Body of pancreas (tissue), 4 donors: ENCODE data around the gene KDM4C. TPM values are rescaled to one million over a fixed set of nuclear protein-coding genes. Genes with fewer than 3 reads are reported as not detected.

ENCODE experiments used
- ATAC-seq: fragments of 150-250 bp; one replicate; pipeline ENCODE4 v1.9.1; 2016
- DNase-seq, 4 donors: peaks; one replicate each; pipeline ENCODE4 v3.0.0-alpha.2; 2019
- H3K27ac ChIP-seq, 4 donors: fragments of 200-600 bp; sonication (generic); 1 replicate in 3 of 4; 2 replicates in 1 of 4; pipeline versions ENCODE4 v1.5.1 to v1.6.1; 2016 to 2019; ENCODE audit warnings: mild to moderate bottlenecking in 1 of 4, mixed read lengths in 1 of 4, moderate library complexity in 1 of 4
- H3K27me3 ChIP-seq, 2 donors: fragments of 200-600 bp; sonication (generic); one replicate each; pipeline ENCODE4 v1.6.0; 2016; ENCODE audit warnings: mild to moderate bottlenecking in 1 of 2
- H3K36me3 ChIP-seq, 2 donors: fragments of 200-600 bp; sonication (generic); replicated peaks in 1 of 2; 2 replicates each; pipeline ENCODE4 v1.5.1; 2016; ENCODE audit warnings: low read depth in 2 of 2; ENCODE audit not compliant: insufficient read depth in 1 of 2
- H3K4me1 ChIP-seq: fragments of 200-600 bp; sonication (generic); one replicate; pipeline ENCODE4 v1.6.0; 2016
- H3K4me3 ChIP-seq, 2 donors: fragments of 200-600 bp; sonication (generic); 1 replicate in 1 of 2; 2 replicates in 1 of 2; pipeline ENCODE4 v1.5.1; 2016 to 2019
- H3K9me3 ChIP-seq, 3 donors: fragments of 200-600 bp; sonication (generic); 1 replicate in 2 of 3; 2 replicates in 1 of 3; pipeline ENCODE4 v1.5.1; 2016
- POLR2A ChIP-seq, 3 donors: fragments of 450-650 bp; IDR thresholded peaks; one replicate each; pipeline ENCODE4 v1.6.1; 2016; ENCODE audit warnings: antibody characterized with exemption in 3 of 3, mild to moderate bottlenecking in 2 of 3
- WGBS, 2 donors: methylation state at CpG; one replicate each; pipeline ENCODE4 v1.1.5; 2017; 5-methylcytosine and 5-hydroxymethylcytosine counted together
- intact Hi-C: fragments of 100-400 bp; cut with DNase I; formaldehyde crosslinking; loops from one replicate; pipeline ENCODE4 v1.15.1; 2023
- total RNA-seq, 2 donors: library from RNA; depleted of rRNA; stranded (reverse); fragments of >200 nt; gene quantifications; one replicate each; pipeline ENCODE4 v1.1.0, GENCODE V29; 2016
- TF ChIP-seq, protein P1 (sequence below), 7 experiments: fragments of 450-650 bp in 4 of 7; fragments of 200-600 bp in 3 of 7; sonication (generic) in 3 of 7; IDR thresholded peaks; one replicate each; pipeline ENCODE4 v1.5.1; 2016 to 2019; ENCODE audit warnings: antibody characterized with exemption in 7 of 7

The KDM4C gene
- total RNA-seq, 2 donors from 2014 or later: 40.5 to 48.5 TPM

DNA sequence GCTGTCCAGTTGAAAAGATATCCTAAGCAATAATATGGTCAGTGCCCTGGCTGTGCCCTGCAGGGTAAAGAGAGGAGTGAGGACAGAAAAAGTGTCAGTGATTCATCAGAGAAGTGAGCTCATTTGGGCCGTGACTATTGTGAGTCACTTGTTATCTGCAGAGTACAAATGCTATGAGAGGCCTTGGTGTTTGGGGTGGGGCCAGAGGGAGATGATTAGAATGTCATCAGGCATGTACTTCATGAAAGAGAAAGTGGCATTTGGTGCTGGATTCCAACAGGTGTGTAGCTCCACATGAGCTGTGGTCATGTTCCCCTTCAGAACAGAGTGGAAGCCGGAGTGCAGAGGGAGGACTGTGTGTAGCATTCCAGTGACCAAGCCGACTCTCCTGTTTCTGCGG lies 174.1 kb downstream of the KDM4C start:
- no peak overlapping the region for H3K27ac ChIP-seq
- intact Hi-C loops: no loop called here
- H3K4me1 ChIP-seq: peaks cover 33% of the 10 kb centered on the region
- H3K9me3 ChIP-seq: no peaks in the 10 kb centered on the region
- TF ChIP-seq POLR2A (IDR thresholded peaks at IDR 0.05): no peak
- TF ChIP-seq, protein P1, sequence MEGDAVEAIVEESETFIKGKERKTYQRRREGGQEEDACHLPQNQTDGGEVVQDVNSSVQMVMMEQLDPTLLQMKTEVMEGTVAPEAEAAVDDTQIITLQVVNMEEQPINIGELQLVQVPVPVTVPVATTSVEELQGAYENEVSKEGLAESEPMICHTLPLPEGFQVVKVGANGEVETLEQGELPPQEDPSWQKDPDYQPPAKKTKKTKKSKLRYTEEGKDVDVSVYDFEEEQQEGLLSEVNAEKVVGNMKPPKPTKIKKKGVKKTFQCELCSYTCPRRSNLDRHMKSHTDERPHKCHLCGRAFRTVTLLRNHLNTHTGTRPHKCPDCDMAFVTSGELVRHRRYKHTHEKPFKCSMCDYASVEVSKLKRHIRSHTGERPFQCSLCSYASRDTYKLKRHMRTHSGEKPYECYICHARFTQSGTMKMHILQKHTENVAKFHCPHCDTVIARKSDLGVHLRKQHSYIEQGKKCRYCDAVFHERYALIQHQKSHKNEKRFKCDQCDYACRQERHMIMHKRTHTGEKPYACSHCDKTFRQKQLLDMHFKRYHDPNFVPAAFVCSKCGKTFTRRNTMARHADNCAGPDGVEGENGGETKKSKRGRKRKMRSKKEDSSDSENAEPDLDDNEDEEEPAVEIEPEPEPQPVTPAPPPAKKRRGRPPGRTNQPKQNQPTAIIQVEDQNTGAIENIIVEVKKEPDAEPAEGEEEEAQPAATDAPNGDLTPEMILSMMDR (IDR thresholded peaks at IDR 0.05): no peak
- WGBS, 2 donors: 50 to 78% methylated on average over 4 of the region's 4 CpGs
- no peaks in the 10 kb centered on the region for H3K27me3 ChIP-seq
- no peaks in the 10 kb centered on the region for H3K36me3 ChIP-seq
- ATAC-seq (peak; percentile 85), DNase-seq (peak in 3 of 4 donors; percentile 38 to 68 (median 55))
- no peak overlapping the region for H3K4me3 ChIP-seq

- Histone ChIP-seq H3K27ac (no peak overlapping the region), H3K4me3 (no peak overlapping the region), H3K9me3 (no peaks in the 10 kb centered on the region), H3K36me3 (no peaks in the 10 kb centered on the region), H3K27me3 (no peaks in the 10 kb centered on the region), H3K4me1 (peaks cover 14% of the 10 kb centered on the region)
- ATAC-seq: no peak
- TF ChIP-seq, protein P1 (IDR thresholded peaks at IDR 0.05): no peak
- no peak for TF ChIP-seq POLR2A (IDR thresholded peaks at IDR 0.05)
- no peak for DNase-seq
- WGBS, 2 donors: 57 to 71% methylated on average over 1 of the region's 1 CpG
- intact Hi-C loops: no loop called here
Observed at GRCh38 chr9:6936103-6936502, 178.3 kb downstream of the KDM4C start.

GRCh38 chr9:6937209-6937608 lies 179.4 kb downstream of the KDM4C start:
- Histone ChIP-seq H3K4me3 (no peak overlapping the region), H3K27ac (no peak overlapping the region), H3K4me1 (peaks cover 6% of the 10 kb centered on the region), H3K36me3 (no peaks in the 10 kb centered on the region), H3K9me3 (no peaks in the 10 kb centered on the region), H3K27me3 (no peaks in the 10 kb centered on the region)
- TF ChIP-seq, protein P1 (IDR thresholded peaks at IDR 0.05): no peak
- TF ChIP-seq POLR2A (IDR thresholded peaks at IDR 0.05): no peak
- intact Hi-C loops: no loop called here
- DNase-seq (no peak), ATAC-seq (no peak)
- WGBS, 2 donors: 94% methylated on average over 2 of the region's 2 CpGs

DNA sequence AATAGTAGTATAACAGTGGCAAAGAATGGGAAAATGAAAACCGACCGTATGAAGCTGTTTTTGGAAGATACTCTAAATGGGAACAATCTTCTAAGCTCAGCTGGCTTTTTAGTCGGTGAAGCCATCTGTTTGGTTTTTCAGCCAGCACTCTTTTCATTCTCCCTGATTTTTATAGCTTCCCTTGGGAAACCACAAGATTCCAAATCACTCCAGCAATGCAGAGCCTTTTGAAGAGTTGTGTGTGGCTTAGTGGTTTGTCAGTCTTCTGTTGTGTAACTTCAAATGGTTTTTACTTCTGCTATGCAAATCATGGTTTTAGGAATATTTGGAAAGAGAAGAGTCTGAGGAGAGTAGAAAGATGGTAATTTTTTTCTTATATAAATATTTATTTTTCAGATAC lies 180.7 kb downstream of the KDM4C start:
- H3K4me1 ChIP-seq: no peaks in the 10 kb centered on the region
- no peak for TF ChIP-seq POLR2A (IDR thresholded peaks at IDR 0.05)
- TF ChIP-seq, protein P1 (IDR thresholded peaks at IDR 0.05): no peak
- DNase-seq (no peak), ATAC-seq (no peak)
- intact Hi-C loops: no loop called here
- no peaks in the 10 kb centered on the region for H3K9me3 ChIP-seq
- 66 to 78% methylated on average over 3 of the region's 3 CpGs for WGBS, 2 donors
- no peak overlapping the region for H3K4me3 ChIP-seq
- no peak overlapping the region for H3K27ac ChIP-seq
- H3K27me3 ChIP-seq: no peaks in the 10 kb centered on the region
- H3K36me3 ChIP-seq: no peaks in the 10 kb centered on the region

GRCh38 chr9:6938873-6939272 lies 181.1 kb downstream of the KDM4C start:
- DNase-seq (no peak), ATAC-seq (no peak)
- H3K4me1 ChIP-seq: peaks cover 2% of the 10 kb centered on the region
- 100% methylated on average over 2 of the region's 2 CpGs for WGBS, 2 donors
- no peak overlapping the region for H3K27ac ChIP-seq
- no peaks in the 10 kb centered on the region for H3K36me3 ChIP-seq
- no peak for TF ChIP-seq POLR2A (IDR thresholded peaks at IDR 0.05)
- TF ChIP-seq, protein P1 (IDR thresholded peaks at IDR 0.05): no peak
- no peaks in the 10 kb centered on the region for H3K9me3 ChIP-seq
- H3K4me3 ChIP-seq: no peak overlapping the region
- intact Hi-C loops: no loop called here
- H3K27me3 ChIP-seq: no peaks in the 10 kb centered on the region
